Parathyroid adenoma (tissue), 2 donors: ENCODE measurements around the gene PLXNC1.

Source experiments
- H2AFZ ChIP-seq: fragments of 300-600 bp; sonication (generic); one replicate; pipeline ENCODE4 v1.7.0; 2017; ENCODE audit warnings: antibody characterized with exemption, mild to moderate bottlenecking
- H3K27ac ChIP-seq: fragments of 300-600 bp; sonication (generic); one replicate; pipeline ENCODE4 v1.7.0; 2017
- H3K27me3 ChIP-seq: fragments of 300-600 bp; sonication (generic); one replicate; pipeline ENCODE4 v1.7.0; 2017; ENCODE audit warnings: low read length; ENCODE audit not compliant: control insufficient read depth, insufficient read depth
- H3K36me3 ChIP-seq: fragments of 300-600 bp; sonication (generic); one replicate; pipeline ENCODE4 v1.7.0; 2017; ENCODE audit warnings: low read length; ENCODE audit not compliant: control insufficient read depth, insufficient read depth
- H3K4me1 ChIP-seq: fragments of 300-600 bp; sonication (generic); one replicate; pipeline ENCODE4 v1.7.0; 2017; ENCODE audit warnings: control low read depth
- H3K4me2 ChIP-seq: fragments of 300-600 bp; sonication (generic); one replicate; pipeline ENCODE4 v1.7.0; 2017; ENCODE audit warnings: low read length
- H3K4me3 ChIP-seq: fragments of 300-600 bp; sonication (generic); one replicate; pipeline ENCODE4 v1.7.0; 2017; ENCODE audit warnings: low read depth, low read length
- H3K79me2 ChIP-seq: fragments of 300-600 bp; sonication (generic); one replicate; pipeline ENCODE4 v1.7.0; 2017; ENCODE audit warnings: control low read depth
- H3K9ac ChIP-seq: fragments of 300-600 bp; sonication (generic); one replicate; pipeline ENCODE4 v1.7.0; 2017; ENCODE audit warnings: mild to moderate bottlenecking
- H3K9me3 ChIP-seq: fragments of 300-600 bp; sonication (generic); one replicate; pipeline ENCODE4 v1.7.0; 2017; ENCODE audit warnings: low read length; ENCODE audit not compliant: control insufficient read depth
- TF ChIP-seq, protein P1 (sequence below): fragments of 300-600 bp; sonication (generic); IDR thresholded peaks from one replicate; pipeline ENCODE4 v1.7.0; 2017; ENCODE audit warnings: antibody characterized with exemption, mild to moderate bottlenecking
- donor health status: primary hyperparathyroidism.

PLXNC1 gene

DNA sequence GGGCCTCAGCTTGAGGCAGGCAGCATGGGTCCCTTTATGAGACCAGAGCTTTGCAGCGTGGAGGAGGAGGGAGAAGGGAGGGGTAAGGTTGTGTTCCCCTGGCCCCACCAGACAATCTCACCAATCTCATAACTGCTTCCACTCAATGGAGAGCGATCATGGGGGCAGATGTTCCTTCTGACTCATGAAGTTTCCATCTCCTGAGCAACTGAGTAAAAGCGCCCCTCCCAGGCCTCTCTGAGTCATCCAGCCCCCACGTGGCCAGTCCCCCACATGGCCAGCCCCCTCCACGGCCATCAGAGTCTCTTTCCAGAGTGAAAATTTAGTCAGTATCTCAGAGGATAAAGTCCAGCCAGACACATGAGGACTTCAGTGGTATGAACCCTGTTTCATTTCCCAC is 39.2 kb upstream of the PLXNC1 start:
- no peak overlapping the region for H3K4me3 ChIP-seq
- TF ChIP-seq, protein P1, sequence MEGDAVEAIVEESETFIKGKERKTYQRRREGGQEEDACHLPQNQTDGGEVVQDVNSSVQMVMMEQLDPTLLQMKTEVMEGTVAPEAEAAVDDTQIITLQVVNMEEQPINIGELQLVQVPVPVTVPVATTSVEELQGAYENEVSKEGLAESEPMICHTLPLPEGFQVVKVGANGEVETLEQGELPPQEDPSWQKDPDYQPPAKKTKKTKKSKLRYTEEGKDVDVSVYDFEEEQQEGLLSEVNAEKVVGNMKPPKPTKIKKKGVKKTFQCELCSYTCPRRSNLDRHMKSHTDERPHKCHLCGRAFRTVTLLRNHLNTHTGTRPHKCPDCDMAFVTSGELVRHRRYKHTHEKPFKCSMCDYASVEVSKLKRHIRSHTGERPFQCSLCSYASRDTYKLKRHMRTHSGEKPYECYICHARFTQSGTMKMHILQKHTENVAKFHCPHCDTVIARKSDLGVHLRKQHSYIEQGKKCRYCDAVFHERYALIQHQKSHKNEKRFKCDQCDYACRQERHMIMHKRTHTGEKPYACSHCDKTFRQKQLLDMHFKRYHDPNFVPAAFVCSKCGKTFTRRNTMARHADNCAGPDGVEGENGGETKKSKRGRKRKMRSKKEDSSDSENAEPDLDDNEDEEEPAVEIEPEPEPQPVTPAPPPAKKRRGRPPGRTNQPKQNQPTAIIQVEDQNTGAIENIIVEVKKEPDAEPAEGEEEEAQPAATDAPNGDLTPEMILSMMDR, result no peak
- H3K27ac ChIP-seq, result no peak overlapping the region
- no peak overlapping the region for H3K9ac ChIP-seq
- no peak overlapping the region for H2AFZ ChIP-seq
- H3K36me3 ChIP-seq, result peaks cover 2% of the 10 kb centered on the region
- H3K27me3 ChIP-seq, result no peaks in the 10 kb centered on the region
- H3K9me3 ChIP-seq, result no peaks in the 10 kb centered on the region
- no peaks in the 10 kb centered on the region for H3K4me1 ChIP-seq
- H3K79me2 ChIP-seq, result no peaks in the 10 kb centered on the region
- no peak overlapping the region for H3K4me2 ChIP-seq

DNA sequence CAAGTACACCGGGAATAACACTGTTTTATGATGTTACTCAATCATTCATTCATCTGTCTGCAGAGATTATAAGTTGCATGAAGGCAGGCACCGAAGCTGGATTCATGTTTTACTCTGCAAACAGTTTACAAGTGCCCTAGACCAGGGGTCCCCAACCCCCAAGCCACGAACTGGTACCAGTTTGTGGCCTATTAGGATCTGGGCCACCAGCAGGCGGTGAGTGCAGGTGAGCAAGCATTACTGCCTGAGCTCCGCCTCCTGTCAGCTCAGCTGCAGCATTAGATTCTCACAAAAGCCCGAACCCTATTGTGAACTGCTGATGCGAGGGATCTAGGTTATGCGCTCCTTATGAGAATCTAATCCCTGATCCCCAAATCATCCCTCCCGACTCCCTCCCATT is 38.1 kb upstream of the PLXNC1 start:
- Histone ChIP-seq H3K9me3 (no peaks in the 10 kb centered on the region), H3K4me2 (no peak overlapping the region), H3K27ac (no peak overlapping the region), H3K36me3 (peaks cover 2% of the 10 kb centered on the region), H3K4me1 (no peaks in the 10 kb centered on the region), H3K9ac (no peak overlapping the region), H3K27me3 (no peaks in the 10 kb centered on the region), H2AFZ (no peak overlapping the region), H3K4me3 (no peak overlapping the region), H3K79me2 (no peaks in the 10 kb centered on the region)
- TF ChIP-seq, protein P1, result no peak

GRCh38 chr12:94111302-94111701 is 37.1 kb upstream of the PLXNC1 start:
- Histone ChIP-seq H3K36me3 (peaks cover 2% of the 10 kb centered on the region), H3K9ac (no peak overlapping the region), H3K27ac (no peak overlapping the region), H3K4me1 (no peaks in the 10 kb centered on the region), H3K9me3 (no peaks in the 10 kb centered on the region), H3K27me3 (no peaks in the 10 kb centered on the region), H2AFZ (no peak overlapping the region), H3K4me2 (no peak overlapping the region), H3K79me2 (no peaks in the 10 kb centered on the region), H3K4me3 (no peak overlapping the region)
- TF ChIP-seq, protein P1, result no peak

- Histone ChIP-seq H3K36me3 (peaks cover 2% of the 10 kb centered on the region), H3K9ac (no peak overlapping the region), H3K9me3 (no peaks in the 10 kb centered on the region), H3K4me2 (no peak overlapping the region), H2AFZ (no peak overlapping the region), H3K4me3 (no peak overlapping the region), H3K4me1 (no peaks in the 10 kb centered on the region), H3K79me2 (no peaks in the 10 kb centered on the region), H3K27me3 (no peaks in the 10 kb centered on the region), H3K27ac (no peak overlapping the region)
- TF ChIP-seq, protein P1, result no peak
Measured at GRCh38 chr12:94112121-94112520, 36.3 kb upstream of the PLXNC1 start.

GRCh38 chr12:94114166-94114565 is 34.2 kb upstream of the PLXNC1 start:
- H3K9me3 ChIP-seq, result no peaks in the 10 kb centered on the region
- no peak overlapping the region for H3K4me3 ChIP-seq
- H3K4me2 ChIP-seq, result no peak overlapping the region
- no peaks in the 10 kb centered on the region for H3K79me2 ChIP-seq
- H3K36me3 ChIP-seq, result no peaks in the 10 kb centered on the region
- H3K9ac ChIP-seq, result no peak overlapping the region
- H3K27ac ChIP-seq, result no peak overlapping the region
- H2AFZ ChIP-seq, result no peak overlapping the region
- no peaks in the 10 kb centered on the region for H3K4me1 ChIP-seq
- H3K27me3 ChIP-seq, result no peaks in the 10 kb centered on the region
- TF ChIP-seq, protein P1, result no peak
